ENCODE results near the gene AHCY.
"Not testable (repeated sequence)": the region's sequence is repeated elsewhere in the genome, so short reads cannot be mapped to it uniquely, and the experiment has no call there.

The AHCY gene

GRCh38 chr20:34295284-34295683 lies 7.9 kb downstream of the AHCY start:
- no peak for DNase-seq

- DNase-seq, result no peak
Observed at GRCh38 chr20:34294563-34294962, 8.6 kb downstream of the AHCY start.

- no peak for DNase-seq
Observed at GRCh38 chr20:34293589-34293988, 9.6 kb downstream of the AHCY start.

- DNase-seq, result no peak
Observed at GRCh38 chr20:34293119-34293518, 10.0 kb downstream of the AHCY start.

- DNase-seq, result no peak
Observed at GRCh38 chr20:34292496-34292895, 10.7 kb downstream of the AHCY start.

GRCh38 chr20:34290471-34290870 lies 12.7 kb downstream of the AHCY start:
- no peak for DNase-seq

GRCh38 chr20:34287500-34287899 lies 15.7 kb downstream of the AHCY start:
- DNase-seq, result not testable (repeated sequence)

GRCh38 chr20:34285450-34285849 lies 17.7 kb downstream of the AHCY start:
- DNase-seq, result no peak

GRCh38 chr20:34283844-34284243 lies 19.3 kb downstream of the AHCY start:
- no peak for DNase-seq

- no peak for DNase-seq
Observed at GRCh38 chr20:34282041-34282440, 21.1 kb downstream of the AHCY start.

GRCh38 chr20:34281177-34281576 lies 22.0 kb downstream of the AHCY start:
- no peak for DNase-seq

- no peak for DNase-seq
Observed at GRCh38 chr20:34274694-34275093, 28.5 kb downstream of the AHCY start.

- no peak for DNase-seq
Observed at GRCh38 chr20:34271956-34272355, 31.2 kb downstream of the AHCY start.

GRCh38 chr20:34269996-34270627 lies 33.0 kb downstream of the AHCY start:
- DNase-seq, result no peak

GRCh38 chr20:34268851-34269636 lies 34.1 kb downstream of the AHCY start:
- DNase-seq, result no peak

GRCh38 chr20:34268145-34268544 lies 35.0 kb downstream of the AHCY start:
- DNase-seq, result no peak

GRCh38 chr20:34264141-34264540 lies 39.0 kb downstream of the AHCY start:
- no peak for DNase-seq

- not testable (repeated sequence) for DNase-seq
Observed at GRCh38 chr20:34263468-34263867, 39.7 kb downstream of the AHCY start.

GRCh38 chr20:34262488-34263288 lies 40.5 kb downstream of the AHCY start:
- no peak for DNase-seq

GRCh38 chr20:34260208-34260942 lies 42.8 kb downstream of the AHCY start:
- DNase-seq, result no peak

GRCh38 chr20:34256629-34257124 lies 46.5 kb downstream of the AHCY start:
- DNase-seq, result no peak

- no peak for DNase-seq
Observed at GRCh38 chr20:34254979-34255378, 48.2 kb downstream of the AHCY start.

Data from hematopoietic multipotent progenitor cell treated with erythropoietin and hydrocortisone succinate and interleukin-3 and kit ligand, for 8 days (in vitro differentiated cells).